H1 (cell line): ENCODE data around the gene GMEB2. TPM values are rescaled to one million over a fixed set of nuclear protein-coding genes. Genes with fewer than 3 reads are reported as not detected.

Source experiments
- CTCF ChIA-PET: fragments of 300-600 bp; sonication (Branson Sonifier 250); formaldehyde crosslinking; loops from one replicate; lab custom pipeline; 2021; ENCODE audit not compliant: partially characterized antibody; lab: Charles Lee
- POLR2A ChIA-PET: fragments of 300-600 bp; sonication (Branson Sonifier 250); formaldehyde crosslinking; loops from one replicate; lab custom pipeline; 2021; ENCODE audit warnings: inconsistent platforms; ENCODE audit not compliant: partially characterized antibody; lab: Charles Lee
- DNase-seq, 2 experiments: peaks; one replicate each; pipeline versions ENCODE4 v3.0.0 to v3.0.0-alpha.2; 2010 to 2022; ENCODE audit warnings: low spot score in 2 of 2, low read depth in 1 of 2, mixed read lengths in 1 of 2
- FAIRE-seq: peaks from 2 replicates; lab custom pipeline; 2011; peaks lifted over from hg19 to GRCh38; lab: Jason Lieb, UNC
- H2AFZ ChIP-seq: 2 replicates; pipeline ENCODE4 v1.8.1; 2012; ENCODE audit warnings: low read length, inconsistent platforms
- H2AK5ac ChIP-seq: 2 replicates; pipeline ENCODE4 v1.6.1; 2013; ENCODE audit warnings: low read depth, low read length
- H2BK120ac ChIP-seq: replicated peaks from 2 replicates; pipeline ENCODE3; 2013; ENCODE audit warnings: low read depth, low read length, inconsistent platforms
- H2BK12ac ChIP-seq: 2 replicates; pipeline ENCODE4 v1.6.1; 2013; ENCODE audit warnings: low read depth, low read length
- H2BK15ac ChIP-seq: 2 replicates; pipeline ENCODE4 v1.6.1; 2013; ENCODE audit warnings: low read length
- H2BK20ac ChIP-seq: 2 replicates; pipeline ENCODE4 v1.6.1; 2013; ENCODE audit warnings: low read length
- H2BK5ac ChIP-seq: 2 replicates; pipeline ENCODE4 v1.6.1; 2013; ENCODE audit warnings: low read depth, low read length
- H3K14ac ChIP-seq: 2 replicates; pipeline ENCODE4 v1.6.1; 2013; ENCODE audit warnings: inconsistent platforms; ENCODE audit not compliant: insufficient read length
- H3K18ac ChIP-seq: 2 replicates; pipeline ENCODE4 v1.6.1; 2013; ENCODE audit warnings: low read length; ENCODE audit errors: extremely low read depth
- H3K23ac ChIP-seq: 2 replicates; pipeline ENCODE4 v1.6.1; 2013; ENCODE audit warnings: inconsistent platforms; ENCODE audit not compliant: insufficient read length
- H3K23me2 ChIP-seq: 2 replicates; pipeline ENCODE4 v1.6.1; 2013; ENCODE audit warnings: low read depth, low read length
- H3K27ac ChIP-seq: 2 replicates; pipeline ENCODE4 v1.6.1; 2011; ENCODE audit warnings: low read depth, low read length, inconsistent platforms
- H3K27me3 ChIP-seq, 4 experiments: replicated peaks in 1 of 4; 1 replicate in 1 of 4; 2 replicates in 3 of 4; pipeline versions ENCODE4 v1.6.1 to v1.8.1; 2011 to 2013; ENCODE audit warnings: low read length in 3 of 4, mild to moderate bottlenecking in 3 of 4, inconsistent platforms in 2 of 4, mixed read lengths in 2 of 4, moderate library complexity in 1 of 4; ENCODE audit not compliant: control insufficient read depth in 3 of 4, insufficient read depth in 3 of 4; ENCODE audit errors: extremely low read depth in 1 of 4
- H3K36me3 ChIP-seq, 4 experiments: 2 replicates each; pipeline versions ENCODE4 v1.6.1 to v1.8.1; 2011 to 2013; ENCODE audit warnings: mild to moderate bottlenecking in 4 of 4, low read length in 3 of 4, moderate library complexity in 2 of 4, control low read depth in 1 of 4, inconsistent platforms in 1 of 4; ENCODE audit not compliant: insufficient read depth in 4 of 4, control insufficient read depth in 2 of 4
- H3K4ac ChIP-seq: replicated peaks from 2 replicates; pipeline ENCODE3; 2013; ENCODE audit warnings: low read length, low read depth, mixed read lengths, inconsistent platforms; ENCODE audit not compliant: insufficient read length
- H3K4me1 ChIP-seq, 4 experiments: replicated peaks in 1 of 4; 1 replicate in 1 of 4; 2 replicates in 3 of 4; pipeline versions ENCODE4 v1.6.1 to v1.8.1; 2011 to 2013; ENCODE audit warnings: low read length in 3 of 4, inconsistent platforms in 2 of 4, mixed read lengths in 1 of 4; ENCODE audit not compliant: insufficient read depth in 4 of 4, control insufficient read depth in 3 of 4
- H3K4me2 ChIP-seq, 2 experiments: 2 replicates each; pipeline versions ENCODE4 v1.6.1 to v1.8.1; 2011 to 2013; ENCODE audit warnings: low read depth in 2 of 2, low read length in 2 of 2, control low read depth in 1 of 2, inconsistent platforms in 1 of 2, mild to moderate bottlenecking in 1 of 2; ENCODE audit not compliant: insufficient read depth in 1 of 2
- H3K4me3 ChIP-seq, 4 experiments: fragments of 200-600, 300-600 bp in 1 of 4; sonication (generic), shearing (Covaris generic), sonication (Bioruptor Twin) in 1 of 4; 2 replicates each; pipeline versions ENCODE4 v1.5.1 to v1.8.1; 2011 to 2016; ENCODE audit warnings: low read length in 4 of 4, low read depth in 3 of 4, control low read depth in 2 of 4, inconsistent platforms in 2 of 4, mild to moderate bottlenecking in 2 of 4, mixed read lengths in 1 of 4, moderate library complexity in 1 of 4; ENCODE audit not compliant: insufficient read depth in 2 of 4; ENCODE audit errors: extremely low read depth in 1 of 4
- H3K56ac ChIP-seq: replicated peaks from 2 replicates; pipeline ENCODE3; 2013; ENCODE audit warnings: low read depth, mild to moderate bottlenecking, mixed read lengths, low read length, inconsistent platforms; ENCODE audit not compliant: insufficient read length
- H3K79me1 ChIP-seq: 2 replicates; pipeline ENCODE4 v1.6.1; 2013; ENCODE audit warnings: low read depth, low read length, control low read depth
- H3K79me2 ChIP-seq, 2 experiments: 2 replicates each; pipeline versions ENCODE4 v1.6.1 to v1.8.1; 2012 to 2013; ENCODE audit warnings: low read length in 2 of 2, mild to moderate bottlenecking in 2 of 2, inconsistent platforms in 1 of 2; ENCODE audit not compliant: insufficient read depth in 2 of 2, control insufficient read depth in 1 of 2
- H3K9ac ChIP-seq, 4 experiments: replicated peaks in 1 of 4; 1 replicate in 1 of 4; 2 replicates in 3 of 4; pipeline versions ENCODE4 v1.6.1 to v1.8.1; 2011 to 2013; ENCODE audit warnings: low read depth in 3 of 4, low read length in 3 of 4, control low read depth in 2 of 4, mild to moderate bottlenecking in 2 of 4, moderate library complexity in 2 of 4, inconsistent platforms in 1 of 4; ENCODE audit errors: extremely low read depth in 1 of 4
- H3K9me3 ChIP-seq, 2 experiments: 2 replicates each; pipeline versions ENCODE4 v1.6.1 to v1.8.1; 2012 to 2013; ENCODE audit warnings: mild to moderate bottlenecking in 2 of 2, moderate library complexity in 2 of 2, control low read depth in 1 of 2, inconsistent platforms in 1 of 2, low read depth in 1 of 2, low read length in 1 of 2, mixed read lengths in 1 of 2; ENCODE audit not compliant: insufficient read depth in 2 of 2
- H4K20me1 ChIP-seq, 2 experiments: replicated peaks in 1 of 2; 2 replicates each; pipeline versions ENCODE3 to v1.8.1; 2011 to 2013; ENCODE audit warnings: inconsistent platforms in 2 of 2, low read length in 2 of 2, mild to moderate bottlenecking in 1 of 2; ENCODE audit not compliant: insufficient read depth in 2 of 2, control insufficient read depth in 1 of 2
- H4K5ac ChIP-seq: 2 replicates; pipeline ENCODE4 v1.6.1; 2013; ENCODE audit warnings: low read length, low read depth, mixed read lengths, inconsistent platforms; ENCODE audit not compliant: insufficient read length
- H4K8ac ChIP-seq: 2 replicates; pipeline ENCODE4 v1.8.0; 2013; ENCODE audit warnings: mild to moderate bottlenecking, moderate library complexity, low read length, inconsistent platforms; ENCODE audit not compliant: insufficient read depth; ENCODE audit errors: extremely low read depth
- H4K91ac ChIP-seq: replicated peaks from 2 replicates; pipeline ENCODE3; 2013; ENCODE audit warnings: low read length, mixed read lengths, inconsistent platforms; ENCODE audit not compliant: insufficient read length
- CHD1 ChIP-seq: IDR thresholded peaks from 2 replicates; pipeline ENCODE4 v1.6.1; 2012; ENCODE audit warnings: low read depth, low read length, improper control_type of control experiment
- FOSL1 ChIP-seq: IDR thresholded peaks from 2 replicates; pipeline ENCODE4 v1.6.1; 2011; ENCODE audit warnings: mild to moderate bottlenecking, low read depth, low read length, moderate library complexity; ENCODE audit not compliant: insufficient read depth
- NRF1 ChIP-seq: IDR thresholded peaks from 2 replicates; pipeline ENCODE4 v1.6.1; 2011; ENCODE audit warnings: mild to moderate bottlenecking, low read depth, low read length, improper control_type of control experiment
- POLR2AphosphoS5 ChIP-seq: IDR thresholded peaks from 2 replicates; pipeline ENCODE4 v1.6.1; 2011; ENCODE audit warnings: low read depth, low read length
- RBBP5 ChIP-seq: IDR thresholded peaks from 2 replicates; pipeline ENCODE4 v1.7.1; 2012; ENCODE audit warnings: low read depth, mild to moderate bottlenecking, inconsistent platforms, low read length, moderate library complexity, borderline replicate concordance
- SAP30 ChIP-seq: fragments of 300-600 bp; sonication (generic); IDR thresholded peaks from 2 replicates; pipeline ENCODE4 v1.7.1; 2012; ENCODE audit warnings: low read length, moderate library complexity, mild to moderate bottlenecking, inconsistent platforms; ENCODE audit not compliant: insufficient read depth, insufficient replicate concordance
- SIX5 ChIP-seq: IDR thresholded peaks from 2 replicates; pipeline ENCODE4 v1.6.1; 2011; ENCODE audit warnings: mild to moderate bottlenecking, low read depth, low read length
- SP1 ChIP-seq: IDR thresholded peaks from 2 replicates; pipeline ENCODE4 v1.6.1; 2011; ENCODE audit warnings: low read depth, low read length
- WGBS, 2 experiments: shearing (Covaris generic) in 1 of 2; methylation state at CpG; one replicate each; pipeline versions ENCODE4 v1.1.6 to v1.1.7; 2013 to 2015; ENCODE audit warnings: low lambda C conversion rate in 2 of 2, mixed read lengths in 2 of 2, inconsistent platforms in 1 of 2, low coverage in 1 of 2, missing lambda C conversion rate in 1 of 2; ENCODE audit not compliant: insufficient replicate concordance in 2 of 2, insufficient coverage in 1 of 2, insufficient read length in 1 of 2; ENCODE audit errors: extremely low coverage in 1 of 2, missing lambda C conversion rate in 1 of 2; 5-methylcytosine and 5-hydroxymethylcytosine counted together
- polyA plus RNA-seq, 7 experiments: library from polyadenylated mRNA; depleted of rRNA in 3 of 7; stranded (reverse) in 5 of 7; unstranded in 2 of 7; fragments of >200 nt in 5 of 7; fragments of 200-250 nt in 2 of 7; gene quantifications; 1 replicate in 5 of 7; 2 replicates in 1 of 7; 4 replicates in 1 of 7; pipeline versions ENCODE4 v1.2.1 to v1.2.3, GENCODE V29; 2011 to 2013; ENCODE audit warnings: missing spikeins in 2 of 7, mixed read lengths in 2 of 7
- total RNA-seq: library from RNA; stranded (reverse); fragmentation: NEBNext Ultra II Directional; extraction: Animal tissue kit (Norgen Biotek cat#: 25700); gene quantifications from 2 replicates; pipeline ENCODE4 v1.2.1, GENCODE V29; 2021
- TF ChIP-seq, protein P1 (sequence below): IDR thresholded peaks from 2 replicates; pipeline ENCODE4 v1.6.1; 2012; ENCODE audit warnings: inconsistent platforms
- TF ChIP-seq, protein P2 (sequence below): IDR thresholded peaks from 2 replicates; pipeline ENCODE4 v1.6.1; 2011; ENCODE audit warnings: low read depth, mild to moderate bottlenecking, low read length; ENCODE audit not compliant: insufficient read depth

Gene GMEB2
- total and polyA plus RNA-seq, 2 of the 8 experiments (the other 6 are each of a cell fraction or from before 2014, with no cell fraction given): 12.9 to 14.2 TPM

DNA sequence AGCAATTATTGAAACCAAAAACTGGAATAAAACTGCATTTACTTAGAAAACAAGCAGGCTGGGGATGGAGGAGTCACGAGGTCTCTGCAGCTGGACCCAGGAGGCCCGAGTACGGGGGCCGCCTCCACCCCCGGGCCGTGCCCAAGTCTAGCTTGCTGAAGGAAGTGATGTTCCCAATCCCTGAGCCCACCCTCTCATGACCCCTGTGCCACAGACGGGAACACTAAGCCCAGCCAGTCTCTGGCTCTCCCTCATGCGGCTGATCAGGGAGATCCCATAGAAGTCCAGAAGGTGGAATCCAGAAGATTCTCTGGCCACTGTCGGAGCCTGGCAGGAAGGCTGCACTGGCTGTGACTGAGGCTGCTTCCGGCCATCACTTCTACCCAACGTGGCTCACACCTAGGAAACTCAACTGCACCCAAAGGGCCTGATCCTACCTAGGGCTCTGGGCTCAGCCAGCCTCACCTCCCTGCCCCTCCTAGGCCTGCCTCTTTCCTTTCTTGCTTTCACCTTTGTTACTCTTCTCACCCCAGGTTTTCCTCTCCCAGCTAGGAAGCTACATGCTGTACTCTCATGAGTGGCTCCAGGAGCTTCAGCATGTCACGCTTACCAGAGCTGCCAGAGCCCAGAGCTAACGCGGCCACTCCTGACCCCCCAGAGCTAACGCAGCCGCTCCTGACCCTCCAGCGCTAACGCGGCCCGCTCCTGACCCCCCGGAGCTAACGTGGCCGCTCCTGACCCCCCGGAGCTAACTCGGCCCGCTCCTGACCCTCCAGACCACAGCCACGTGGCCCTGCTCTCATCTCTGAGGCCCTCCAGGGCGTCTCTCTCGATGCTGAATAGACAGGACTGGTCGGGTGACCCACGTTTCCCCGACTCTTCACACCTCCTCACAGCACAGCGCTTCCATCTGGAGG is 28.2 kb downstream of the GMEB2 start:
- Histone ChIP-seq H3K9ac (no peak overlapping the region), H2BK15ac (no peak overlapping the region), H3K4ac (no peak overlapping the region), H3K56ac (no peak overlapping the region), H2BK120ac (no peak overlapping the region), H4K91ac (no peak overlapping the region), H3K79me1 (peaks cover 2% of the 10 kb centered on the region; the same call in 1 of the 2 replicates), H3K4me2 (no peak overlapping the region), H3K27ac (no peak overlapping the region), H4K8ac (peak overlapping the region; percentile 14; the same call in 1 of the 2 replicates), H3K79me2 (no peaks in the 10 kb centered on the region), H2BK20ac (no peak overlapping the region), H4K20me1 (peaks cover 0 to 3% of the 10 kb centered on the region in 2 experiments), H3K4me1 (no peaks in the 10 kb centered on the region), H2BK5ac (peak overlapping the region; percentile 16; the same call in 1 of the 2 replicates), H2AK5ac (no peak overlapping the region), H4K5ac (no peak overlapping the region), H3K18ac (no peak overlapping the region), H3K27me3 (no peaks in the 10 kb centered on the region), H3K23me2 (no peaks in the 10 kb centered on the region), H3K36me3 (peaks cover 9 to 27% (median 10%) of the 10 kb centered on the region in 4 experiments; a peak in 7 of 8 replicates), H2AFZ (no peak overlapping the region), H3K23ac (no peak overlapping the region), H2BK12ac (no peak overlapping the region), H3K9me3 (no peaks in the 10 kb centered on the region), H3K14ac (no peak overlapping the region), H3K4me3 (no peak overlapping the region)
- ChIA-PET POLR2A (interaction anchor here (1.4 kb wide), 1 partner anchor 28 kb away, joined by 3 read pairs; the partner anchor contains the start of gene GMEB2), CTCF (interaction anchor here (1.0 to 2.9 kb wide), 9 partner anchors 10 to 375 kb away, joined by 3 to 13 read pairs (median 3); partner anchors contain the start of gene PTK6)
- DNase-seq: no peak
- 88% methylated on average over 33 of the region's 33 CpGs; no CpG with 5 or more reads in 1 of the 2 experiments for WGBS, 2 experiments
- no peak for FAIRE-seq
- TF ChIP-seq SAP30 (no peak), RBBP5 (no peak), POLR2AphosphoS5 (no peak), NRF1 (no peak), CHD1 (no peak), SP1 (no peak), FOSL1 (no peak), SIX5 (no peak)
- TF ChIP-seq, protein P1, sequence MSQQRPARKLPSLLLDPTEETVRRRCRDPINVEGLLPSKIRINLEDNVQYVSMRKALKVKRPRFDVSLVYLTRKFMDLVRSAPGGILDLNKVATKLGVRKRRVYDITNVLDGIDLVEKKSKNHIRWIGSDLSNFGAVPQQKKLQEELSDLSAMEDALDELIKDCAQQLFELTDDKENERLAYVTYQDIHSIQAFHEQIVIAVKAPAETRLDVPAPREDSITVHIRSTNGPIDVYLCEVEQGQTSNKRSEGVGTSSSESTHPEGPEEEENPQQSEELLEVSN: no peak
- TF ChIP-seq, protein P2, sequence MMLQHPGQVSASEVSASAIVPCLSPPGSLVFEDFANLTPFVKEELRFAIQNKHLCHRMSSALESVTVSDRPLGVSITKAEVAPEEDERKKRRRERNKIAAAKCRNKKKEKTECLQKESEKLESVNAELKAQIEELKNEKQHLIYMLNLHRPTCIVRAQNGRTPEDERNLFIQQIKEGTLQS: no peak
